IMR-90 (cell line): ENCODE data around the gene LRRC47. TPM values are rescaled to one million over a fixed set of nuclear protein-coding genes. Genes with fewer than 3 reads are reported as not detected.

ENCODE experiments used
- ATAC-seq: fragments of 200-7000 bp; cut with Tn5 transposase; 2 replicates; pipeline ENCODE4 v1.9.1; 2020; ENCODE audit warnings: low read depth, mild to moderate bottlenecking, moderate library complexity
- BruUV-seq: library from RNA; stranded (reverse); fragments of 400-500 nt; replicated peaks from 2 replicates; lab custom pipeline; 2021; lab: Mats Ljungman, UMichigan
- CTCF ChIA-PET: fragments of 300-600 bp; formaldehyde crosslinking; extraction: SDS; loops from one replicate; lab custom pipeline; 2021; ENCODE audit warnings: antibody characterized with exemption; lab: Yijun Ruan, JAX
- POLR2A ChIA-PET: fragments of 300-600 bp; sonication (Branson Sonifier 250); formaldehyde crosslinking; loops from one replicate; lab custom pipeline; 2022; ENCODE audit warnings: antibody characterized with exemption; ENCODE audit not compliant: unreplicated experiment; lab: Charles Lee
- DNase-seq: peaks from one replicate; pipeline ENCODE4 v3.0.0; 2013
- H2AFZ ChIP-seq: replicated peaks from 2 replicates; pipeline ENCODE3; 2013; ENCODE audit warnings: low read length, mild to moderate bottlenecking; ENCODE audit not compliant: poor library complexity
- H2AK5ac ChIP-seq: 2 replicates; pipeline ENCODE4 v1.6.1; 2013; ENCODE audit warnings: low read depth, low read length, inconsistent platforms
- H2AK9ac ChIP-seq: replicated peaks from 2 replicates; pipeline ENCODE3; 2013; ENCODE audit warnings: mild to moderate bottlenecking, low read depth, low read length, moderate library complexity; ENCODE audit not compliant: poor library complexity
- H2BK120ac ChIP-seq: 2 replicates; pipeline ENCODE4 v1.6.1; 2013; ENCODE audit warnings: low read depth, low read length, inconsistent platforms
- H2BK15ac ChIP-seq: 3 replicates; pipeline ENCODE4 v1.6.1; 2013; ENCODE audit warnings: low read depth, low read length, inconsistent platforms
- H2BK20ac ChIP-seq: 2 replicates; pipeline ENCODE4 v1.6.1; 2013; ENCODE audit warnings: low read depth, mild to moderate bottlenecking, inconsistent platforms, low read length, moderate library complexity
- H2BK5ac ChIP-seq: 2 replicates; pipeline ENCODE4 v1.6.1; 2013; ENCODE audit warnings: mild to moderate bottlenecking, low read depth, low read length, inconsistent platforms; ENCODE audit not compliant: poor library complexity, severe bottlenecking
- H3K14ac ChIP-seq: replicated peaks from 2 replicates; pipeline ENCODE4 v1.6.1; 2013; ENCODE audit warnings: low read depth, low read length, inconsistent platforms
- H3K18ac ChIP-seq: 2 replicates; pipeline ENCODE4 v1.6.1; 2013; ENCODE audit warnings: low read depth, low read length, control low read depth
- H3K23ac ChIP-seq: 2 replicates; pipeline ENCODE4 v1.6.1; 2013; ENCODE audit warnings: low read depth, low read length, inconsistent platforms
- H3K27ac ChIP-seq: 2 replicates; pipeline ENCODE4 v1.5.1; 2013; ENCODE audit warnings: mild to moderate bottlenecking, control low read depth, low read length; ENCODE audit not compliant: insufficient read depth
- H3K27me3 ChIP-seq: 2 replicates; pipeline ENCODE4 v1.6.1; 2013; ENCODE audit warnings: low read length; ENCODE audit not compliant: control insufficient read depth, insufficient read depth
- H3K36me3 ChIP-seq: 2 replicates; pipeline ENCODE4 v1.6.1; 2013; ENCODE audit warnings: low read length, mixed read lengths; ENCODE audit not compliant: control insufficient read depth, insufficient read depth
- H3K4ac ChIP-seq: 2 replicates; pipeline ENCODE4 v1.6.1; 2013; ENCODE audit warnings: low read depth, low read length, inconsistent platforms
- H3K4me1 ChIP-seq: 2 replicates; pipeline ENCODE4 v1.6.1; 2013; ENCODE audit warnings: low read length, mixed read lengths; ENCODE audit not compliant: control insufficient read depth, insufficient read depth
- H3K4me2 ChIP-seq: 2 replicates; pipeline ENCODE4 v1.6.1; 2013; ENCODE audit warnings: low read depth, mild to moderate bottlenecking, control low read depth, low read length, moderate library complexity
- H3K4me3 ChIP-seq: 2 replicates; pipeline ENCODE4 v1.5.1; 2013; ENCODE audit warnings: low read depth, mild to moderate bottlenecking, control low read depth, low read length, moderate library complexity; ENCODE audit not compliant: insufficient read depth
- H3K56ac ChIP-seq: 2 replicates; pipeline ENCODE4 v1.6.1; 2013; ENCODE audit warnings: low read length, inconsistent platforms; ENCODE audit not compliant: insufficient read depth; ENCODE audit errors: extremely low read depth
- H3K79me1 ChIP-seq, 2 experiments: 2 replicates each; pipeline ENCODE4 v1.6.1; 2013; ENCODE audit warnings: low read length in 2 of 2, inconsistent platforms in 1 of 2, low read depth in 1 of 2
- H3K9ac ChIP-seq: 2 replicates; pipeline ENCODE4 v1.6.1; 2013; ENCODE audit warnings: low read depth, low read length, control low read depth
- H3K9me1 ChIP-seq: 2 replicates; pipeline ENCODE4 v1.6.1; 2013; ENCODE audit warnings: low read length, inconsistent platforms; ENCODE audit not compliant: insufficient read depth
- H3K9me3 ChIP-seq: 2 replicates; pipeline ENCODE4 v1.6.1; 2013; ENCODE audit warnings: low read length; ENCODE audit not compliant: control insufficient read depth, insufficient read depth
- H4K20me1 ChIP-seq: 2 replicates; pipeline ENCODE4 v1.6.1; 2013; ENCODE audit warnings: low read length, inconsistent platforms; ENCODE audit not compliant: insufficient read depth
- H4K5ac ChIP-seq: 2 replicates; pipeline ENCODE4 v1.6.1; 2013; ENCODE audit warnings: mild to moderate bottlenecking, low read depth, low read length, control low read depth
- H4K8ac ChIP-seq, 2 experiments: 2 replicates each; pipeline ENCODE4 v1.6.1; 2013; ENCODE audit warnings: low read depth in 2 of 2, low read length in 2 of 2, control low read depth in 1 of 2, inconsistent platforms in 1 of 2
- H4K91ac ChIP-seq: 2 replicates; pipeline ENCODE4 v1.6.1; 2013; ENCODE audit warnings: low read depth, low read length, inconsistent platforms; ENCODE audit not compliant: insufficient read depth
- MAZ ChIP-seq: IDR thresholded peaks from 2 replicates; pipeline ENCODE4 v1.6.1; 2012; ENCODE audit warnings: low read depth, mild to moderate bottlenecking, low read length, improper control_type of control experiment, moderate library complexity, borderline replicate concordance
- NFE2L2 ChIP-seq: fragments of 150-350 bp; IDR thresholded peaks from 2 replicates; pipeline ENCODE4 v1.6.1; 2016; ENCODE audit warnings: low read depth, mild to moderate bottlenecking, low read length
- POLR2A ChIP-seq: IDR thresholded peaks from 2 replicates; pipeline ENCODE4 v1.6.1; 2012; ENCODE audit warnings: mild to moderate bottlenecking, low read depth, low read length
- RCOR1 ChIP-seq: IDR thresholded peaks from 2 replicates; pipeline ENCODE4 v1.6.1; 2012; ENCODE audit warnings: mild to moderate bottlenecking, low read length, improper control_type of control experiment; ENCODE audit not compliant: insufficient replicate concordance
- WGBS, 2 experiments: methylation state at CpG; one replicate each; pipeline versions ENCODE4 v1.1.5 to v1.1.7; 2013; ENCODE audit warnings: missing lambda C conversion rate in 2 of 2; ENCODE audit not compliant: insufficient read length in 1 of 2; ENCODE audit errors: extremely low coverage in 2 of 2; 5-methylcytosine and 5-hydroxymethylcytosine counted together
- dilution Hi-C: fragments of 300-500 bp; cut with HindIII; formaldehyde crosslinking; loops from one replicate; pipeline ENCODE4 v1.14.3; 2018; ENCODE audit warnings: low sequenced_read_pairs; ENCODE audit not compliant: unreplicated experiment
- in situ Hi-C: fragments of 300-500 bp; cut with MboI; formaldehyde crosslinking; loops from 3 replicates; pipeline ENCODE4 v1.14.3; 2019; ENCODE audit warnings: low sequenced_read_pairs, inconsistent platforms, mixed read lengths
- intact Hi-C: fragments of 100-400 bp; cut with micrococcal nuclease; formaldehyde crosslinking; loops from 2 replicates; pipeline ENCODE4 v1.10.0; 2022
- polyA plus RNA-seq, 3 experiments: library from polyadenylated mRNA; depleted of rRNA; stranded (reverse); fragments of >200 nt; gene quantifications; 2 replicates each; pipeline ENCODE4 v1.2.3, GENCODE V29; 2012; ENCODE audit warnings: low replicate concordance in 1 of 3
- total RNA-seq: library from RNA; depleted of rRNA; stranded (reverse); fragments of >200 nt; gene quantifications from 2 replicates; pipeline ENCODE4 v1.2.3, GENCODE V29; 2012
- TF ChIP-seq, protein P1 (sequence below): conservative IDR thresholded peaks from 2 replicates; pipeline ENCODE4 v1.5.1; 2012; ENCODE audit warnings: mild to moderate bottlenecking, low read depth, low read length, improper control_type of control experiment

Gene LRRC47
- total and polyA plus RNA-seq, 2 of the 4 experiments (the other 2 are of a cell fraction): 15.2 to 19.7 TPM

DNA sequence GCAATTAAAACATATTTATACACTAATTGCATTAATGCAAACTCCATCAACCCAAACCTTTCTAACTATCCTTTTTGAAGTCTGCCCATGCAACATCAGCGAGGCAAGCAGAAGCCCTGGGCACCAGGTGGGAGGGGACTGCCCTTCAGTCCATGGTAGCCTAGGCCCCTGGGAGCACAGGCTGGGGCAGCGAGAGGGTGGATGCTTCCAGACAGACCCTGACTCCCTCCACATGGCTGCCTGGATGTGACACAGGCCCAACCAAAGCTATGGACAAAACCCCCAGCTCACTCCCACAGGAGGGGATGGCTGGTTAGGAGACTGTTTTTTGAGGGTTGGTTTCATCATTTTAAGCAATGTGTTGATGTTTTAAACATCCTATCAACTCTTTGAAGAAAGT is 17.8 kb upstream of the LRRC47 start:
- H4K8ac ChIP-seq: no peak overlapping the region
- H3K4me1 ChIP-seq: no peaks in the 10 kb centered on the region
- ChIA-PET POLR2A (no interaction called here), CTCF (no interaction called here)
- H3K4me2 ChIP-seq: no peak overlapping the region
- no peak overlapping the region for H3K27ac ChIP-seq
- H3K36me3 ChIP-seq: peaks cover 12% of the 10 kb centered on the region; the same call in 1 of the 2 replicates
- in situ Hi-C loops (no loop called here), intact Hi-C loops (no loop called here), dilution Hi-C loops (no loop called here)
- H3K23ac ChIP-seq: no peak overlapping the region
- no peak overlapping the region for H4K5ac ChIP-seq
- no peak overlapping the region for H2BK15ac ChIP-seq
- H2BK5ac ChIP-seq: no peak overlapping the region
- DNase-seq: no peak
- TF ChIP-seq NFE2L2 (no peak), RCOR1 (no peak), MAZ (no peak), POLR2A (no peak)
- TF ChIP-seq, protein P1, sequence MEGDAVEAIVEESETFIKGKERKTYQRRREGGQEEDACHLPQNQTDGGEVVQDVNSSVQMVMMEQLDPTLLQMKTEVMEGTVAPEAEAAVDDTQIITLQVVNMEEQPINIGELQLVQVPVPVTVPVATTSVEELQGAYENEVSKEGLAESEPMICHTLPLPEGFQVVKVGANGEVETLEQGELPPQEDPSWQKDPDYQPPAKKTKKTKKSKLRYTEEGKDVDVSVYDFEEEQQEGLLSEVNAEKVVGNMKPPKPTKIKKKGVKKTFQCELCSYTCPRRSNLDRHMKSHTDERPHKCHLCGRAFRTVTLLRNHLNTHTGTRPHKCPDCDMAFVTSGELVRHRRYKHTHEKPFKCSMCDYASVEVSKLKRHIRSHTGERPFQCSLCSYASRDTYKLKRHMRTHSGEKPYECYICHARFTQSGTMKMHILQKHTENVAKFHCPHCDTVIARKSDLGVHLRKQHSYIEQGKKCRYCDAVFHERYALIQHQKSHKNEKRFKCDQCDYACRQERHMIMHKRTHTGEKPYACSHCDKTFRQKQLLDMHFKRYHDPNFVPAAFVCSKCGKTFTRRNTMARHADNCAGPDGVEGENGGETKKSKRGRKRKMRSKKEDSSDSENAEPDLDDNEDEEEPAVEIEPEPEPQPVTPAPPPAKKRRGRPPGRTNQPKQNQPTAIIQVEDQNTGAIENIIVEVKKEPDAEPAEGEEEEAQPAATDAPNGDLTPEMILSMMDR: no peak
- no peaks in the 10 kb centered on the region for H3K9me1 ChIP-seq
- ATAC-seq: no peak
- no peak overlapping the region for H3K4ac ChIP-seq
- H2AK5ac ChIP-seq: no peak overlapping the region
- H2BK20ac ChIP-seq: no peak overlapping the region
- H4K20me1 ChIP-seq: no peaks in the 10 kb centered on the region
- H3K56ac ChIP-seq: no peak overlapping the region
- no CpG with 5 or more reads among the region's 2 CpGs for WGBS, 2 experiments
- H3K9ac ChIP-seq: no peak overlapping the region
- no TSS peak for BruUV-seq
- no peaks in the 10 kb centered on the region for H3K27me3 ChIP-seq
- H3K18ac ChIP-seq: no peak overlapping the region
- H3K79me1 ChIP-seq: no peaks in the 10 kb centered on the region
- H2AK9ac ChIP-seq: no peak overlapping the region
- no peak overlapping the region for H3K14ac ChIP-seq
- H2AFZ ChIP-seq: no peak overlapping the region
- no peak overlapping the region for H3K4me3 ChIP-seq
- H3K9me3 ChIP-seq: no peaks in the 10 kb centered on the region
- H4K91ac ChIP-seq: no peak overlapping the region
- H2BK120ac ChIP-seq: no peak overlapping the region
